Ascending aorta (tissue), 2 donors: ENCODE data around the gene TMEM165. TPM values are rescaled to one million over a fixed set of nuclear protein-coding genes. Genes with fewer than 3 reads are reported as not detected.

Experiments
- DNase-seq, 2 donors: peaks; one replicate each; pipeline ENCODE4 v3.0.0-alpha.2; 2019; ENCODE audit warnings: low spot score in 2 of 2
- H3K27ac ChIP-seq, 2 donors: fragments of 200-600 bp; sonication (generic); one replicate each; pipeline ENCODE4 v1.5.1; 2016 to 2017; ENCODE audit warnings: mild to moderate bottlenecking in 1 of 2
- H3K27me3 ChIP-seq: fragments of 200-600 bp; sonication (generic); one replicate; pipeline ENCODE4 v1.5.1; 2017
- H3K36me3 ChIP-seq, 2 donors: fragments of 200-600 bp; sonication (generic); one replicate each; pipeline ENCODE4 v1.5.1; 2016
- H3K4me1 ChIP-seq, 2 donors: fragments of 200-600 bp; sonication (generic); one replicate each; pipeline ENCODE4 v1.5.1; 2016 to 2017; ENCODE audit warnings: mild to moderate bottlenecking in 1 of 2
- H3K4me3 ChIP-seq, 2 donors: fragments of 200-600 bp; sonication (generic); one replicate each; pipeline ENCODE4 v1.5.1; 2016 to 2017; ENCODE audit warnings: mild to moderate bottlenecking in 1 of 2
- H3K9me3 ChIP-seq, 2 donors: fragments of 200-600 bp; sonication (generic); one replicate each; pipeline ENCODE4 v1.5.1; 2016
- intact Hi-C: fragments of 100-400 bp; cut with DNase I; formaldehyde crosslinking; loops from one replicate; pipeline ENCODE4 v1.15.1; 2023
- total RNA-seq: library from RNA; depleted of rRNA; stranded (reverse); fragments of >200 nt; gene quantifications from one replicate; pipeline ENCODE4 v1.1.0, GENCODE V29; 2016
- TF ChIP-seq, protein P1 (sequence below), 3 experiments: fragments of 200-600 bp in 2 of 3; fragments of 450-650 bp in 1 of 3; sonication (generic) in 2 of 3; IDR thresholded peaks; one replicate each; pipeline ENCODE4 v1.5.1; 2016 to 2019; ENCODE audit warnings: antibody characterized with exemption in 3 of 3, mild to moderate bottlenecking in 1 of 3, moderate library complexity in 1 of 3

The TMEM165 gene
- total RNA-seq, 1 donor from 2014 or later = 178 TPM

- H3K27me3 ChIP-seq = no peaks in the 10 kb centered on the region
- H3K9me3 ChIP-seq = no peaks in the 10 kb centered on the region
- no peak for DNase-seq
- peaks cover 22 to 46% of the 10 kb centered on the region in 2 donors for H3K36me3 ChIP-seq
- intact Hi-C loops = loop anchor here (5.0 kb wide), 1 partner anchor 106 kb away; no protein-coding TSS in a partner anchor
- H3K27ac ChIP-seq = no peak overlapping the region
- H3K4me3 ChIP-seq = no peak overlapping the region
- TF ChIP-seq, protein P1, sequence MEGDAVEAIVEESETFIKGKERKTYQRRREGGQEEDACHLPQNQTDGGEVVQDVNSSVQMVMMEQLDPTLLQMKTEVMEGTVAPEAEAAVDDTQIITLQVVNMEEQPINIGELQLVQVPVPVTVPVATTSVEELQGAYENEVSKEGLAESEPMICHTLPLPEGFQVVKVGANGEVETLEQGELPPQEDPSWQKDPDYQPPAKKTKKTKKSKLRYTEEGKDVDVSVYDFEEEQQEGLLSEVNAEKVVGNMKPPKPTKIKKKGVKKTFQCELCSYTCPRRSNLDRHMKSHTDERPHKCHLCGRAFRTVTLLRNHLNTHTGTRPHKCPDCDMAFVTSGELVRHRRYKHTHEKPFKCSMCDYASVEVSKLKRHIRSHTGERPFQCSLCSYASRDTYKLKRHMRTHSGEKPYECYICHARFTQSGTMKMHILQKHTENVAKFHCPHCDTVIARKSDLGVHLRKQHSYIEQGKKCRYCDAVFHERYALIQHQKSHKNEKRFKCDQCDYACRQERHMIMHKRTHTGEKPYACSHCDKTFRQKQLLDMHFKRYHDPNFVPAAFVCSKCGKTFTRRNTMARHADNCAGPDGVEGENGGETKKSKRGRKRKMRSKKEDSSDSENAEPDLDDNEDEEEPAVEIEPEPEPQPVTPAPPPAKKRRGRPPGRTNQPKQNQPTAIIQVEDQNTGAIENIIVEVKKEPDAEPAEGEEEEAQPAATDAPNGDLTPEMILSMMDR (IDR thresholded peaks at IDR 0.05) = no peak
- no peaks in the 10 kb centered on the region for H3K4me1 ChIP-seq
Observed at GRCh38 chr4:55446578-55446922, 50.8 kb downstream of the TMEM165 start.

- TF ChIP-seq, protein P1 (IDR thresholded peaks at IDR 0.05) = no peak
- Histone ChIP-seq H3K36me3 (peaks cover 24 to 51% of the 10 kb centered on the region in 2 donors), H3K27me3 (no peaks in the 10 kb centered on the region), H3K4me1 (no peaks in the 10 kb centered on the region), H3K27ac (no peak overlapping the region), H3K9me3 (no peaks in the 10 kb centered on the region), H3K4me3 (no peak overlapping the region)
- intact Hi-C loops = loop anchor here (5.0 kb wide), 1 partner anchor 105 kb away; no protein-coding TSS in a partner anchor
- DNase-seq = no peak
Observed at GRCh38 chr4:55447108-55447708, 51.5 kb downstream of the TMEM165 start.

- TF ChIP-seq, protein P1 (IDR thresholded peaks at IDR 0.05) = no peak
Observed at GRCh38 chr4:55447831-55448230, 52.1 kb downstream of the TMEM165 start.

GRCh38 chr4:55450566-55450965 is 54.8 kb downstream of the TMEM165 start:
- H3K36me3 ChIP-seq = peaks cover 22 to 44% of the 10 kb centered on the region in 2 donors
- H3K9me3 ChIP-seq = no peaks in the 10 kb centered on the region
- no peak overlapping the region for H3K4me3 ChIP-seq
- H3K27me3 ChIP-seq = no peaks in the 10 kb centered on the region
- H3K27ac ChIP-seq = no peak overlapping the region
- TF ChIP-seq, protein P1 (IDR thresholded peaks at IDR 0.05) = no peak
- DNase-seq = no peak
- H3K4me1 ChIP-seq = no peaks in the 10 kb centered on the region
- intact Hi-C loops = no loop called here

More at GRCh38 chr4:55447831-55448230, 52.1 kb downstream of the TMEM165 start:
- H3K4me3 ChIP-seq = no peak overlapping the region
- no peaks in the 10 kb centered on the region for H3K9me3 ChIP-seq
- DNase-seq = no peak
- no peaks in the 10 kb centered on the region for H3K27me3 ChIP-seq
- no peaks in the 10 kb centered on the region for H3K4me1 ChIP-seq
- no peak overlapping the region for H3K27ac ChIP-seq
- intact Hi-C loops = loop anchor here (5.0 kb wide), 1 partner anchor 104 kb away; no protein-coding TSS in a partner anchor
- peaks cover 22 to 49% of the 10 kb centered on the region in 2 donors for H3K36me3 ChIP-seq

- no peaks in the 10 kb centered on the region for H3K9me3 ChIP-seq
- no peaks in the 10 kb centered on the region for H3K27me3 ChIP-seq
- TF ChIP-seq, protein P1 (IDR thresholded peaks at IDR 0.05) = no peak
- intact Hi-C loops = no loop called here
- peaks cover 0 to 20% of the 10 kb centered on the region in 2 donors for H3K36me3 ChIP-seq
- no peak overlapping the region for H3K4me3 ChIP-seq
- DNase-seq = no peak
- H3K27ac ChIP-seq = no peak overlapping the region
- H3K4me1 ChIP-seq = no peaks in the 10 kb centered on the region
Observed at GRCh38 chr4:55458164-55458563, 62.4 kb downstream of the TMEM165 start.
